Transverse colon (tissue), 4 donors: Measurements from ENCODE around the gene AFAP1L2. TPM values are rescaled to one million over a fixed set of nuclear protein-coding genes. Genes with fewer than 3 reads are reported as not detected.

Source experiments
- DNase-seq: peaks from one replicate; pipeline ENCODE4 v3.0.0-alpha.2; 2019
- H3K27ac ChIP-seq, 4 donors: fragments of 200-600 bp; sonication (generic); 2 replicates each; pipeline ENCODE4 v1.5.1; 2016 to 2018; ENCODE audit warnings: inconsistent platforms in 4 of 4
- H3K27me3 ChIP-seq: fragments of 200-600 bp; sonication (generic); 2 replicates; pipeline ENCODE4 v1.5.1; 2017; ENCODE audit warnings: inconsistent platforms
- H3K36me3 ChIP-seq, 4 donors: fragments of 200-600 bp; sonication (generic); 2 replicates each; pipeline ENCODE4 v1.5.1; 2017 to 2019; ENCODE audit warnings: inconsistent platforms in 4 of 4
- H3K4me1 ChIP-seq, 4 donors: fragments of 200-600 bp; sonication (generic); 2 replicates each; pipeline ENCODE4 v1.5.1; 2017 to 2020; ENCODE audit warnings: inconsistent platforms in 4 of 4
- H3K4me3 ChIP-seq, 4 donors: fragments of 200-600 bp; sonication (generic); 1 replicate in 1 of 4; 2 replicates in 3 of 4; pipeline versions ENCODE4 v1.5.1 to v1.6.1; 2017 to 2019; ENCODE audit warnings: inconsistent platforms in 4 of 4
- H3K9me3 ChIP-seq, 2 donors: fragments of 200-600 bp; sonication (generic); 2 replicates each; pipeline ENCODE4 v1.5.1; 2017 to 2019; ENCODE audit warnings: inconsistent platforms in 2 of 2
- CTCF ChIP-seq, 5 experiments: fragments of 200-600 bp in 3 of 5; fragments of 450-650 bp in 2 of 5; sonication (generic) in 3 of 5; IDR thresholded peaks; 1 replicate in 2 of 5; 2 replicates in 3 of 5; pipeline ENCODE4 v1.5.1; 2016 to 2017; ENCODE audit warnings: antibody characterized with exemption in 5 of 5, inconsistent platforms in 3 of 5, mild to moderate bottlenecking in 2 of 5, moderate library complexity in 1 of 5
- EP300 ChIP-seq: sonication (generic); formaldehyde crosslinking; IDR thresholded peaks from one replicate; pipeline ENCODE4 v1.6.1; 2017; ENCODE audit warnings: antibody characterized with exemption, low read depth
- POLR2A ChIP-seq: fragments of 450-650 bp; IDR thresholded peaks from one replicate; pipeline ENCODE4 v1.6.1; 2016; ENCODE audit warnings: antibody characterized with exemption, mild to moderate bottlenecking, moderate library complexity
- POLR2AphosphoS5 ChIP-seq, 3 donors: sonication (generic); formaldehyde crosslinking; IDR thresholded peaks; one replicate each; pipeline ENCODE4 v1.6.1; 2016; ENCODE audit warnings: antibody characterized with exemption in 3 of 3
- WGBS, 2 donors: methylation state at CpG; one replicate each; pipeline ENCODE4 v1.1.5; 2018; ENCODE audit warnings: low coverage in 1 of 2; 5-methylcytosine and 5-hydroxymethylcytosine counted together
- in situ Hi-C, 4 donors: fragments of 200-750 bp; cut with MboI; loops; one replicate each; pipeline versions ENCODE4 v1.15.0 to v1.15.1; 2017; ENCODE audit warnings: low sequenced_read_pairs in 3 of 4, low pct_ligation_motif_present in 1 of 4, low pct_unique_long_range_greater_than_20kb in 1 of 4
- intact Hi-C: fragments of 100-400 bp; cut with DNase I; formaldehyde crosslinking; loops from one replicate; pipeline ENCODE4 v1.15.1; 2023; ENCODE audit warnings: low total_unique reads
- total RNA-seq, 4 donors: library from RNA; depleted of rRNA; stranded (reverse); fragments of >200 nt; gene quantifications; one replicate each; pipeline ENCODE4 v1.1.0, GENCODE V29; 2016

Gene AFAP1L2
- total RNA-seq, 4 donors from 2014 or later, result 12.2 to 42.6 (median 13.2) TPM

- intact Hi-C loops, result no loop called here
- Histone ChIP-seq H3K4me3 (no peak overlapping the region), H3K4me1 (peaks cover 0 to 23% (median 8%) of the 10 kb centered on the region in 4 donors), H3K27me3 (no peaks in the 10 kb centered on the region), H3K27ac (peak overlapping the region; percentile 27 to 59 (median 43)), H3K36me3 (no peaks in the 10 kb centered on the region), H3K9me3 (no peaks in the 10 kb centered on the region)
- DNase-seq, result no peak
- WGBS, 2 donors, result 42 to 64% methylated on average over 4 to 6 of the region's 6 CpGs
- no peak for TF ChIP-seq EP300
- TF ChIP-seq POLR2A, result no peak
- TF ChIP-seq POLR2AphosphoS5 (IDR thresholded peaks at IDR 0.05), result no peak
- in situ Hi-C loops, result no loop called here
Observed at GRCh38 chr10:114367351-114368056, 36.8 kb downstream of the AFAP1L2 start.

- in situ Hi-C loops, result no loop called here
- WGBS, 2 donors, result 89% methylated on average over 4 of the region's 4 CpGs; no CpG with 5 or more reads in 1 of the 2 donors
- H3K27ac ChIP-seq, result no peak overlapping the region
Observed at GRCh38 chr10:114364726-114365125, 39.6 kb downstream of the AFAP1L2 start.

GRCh38 chr10:114363745-114364454 lies 40.4 kb downstream of the AFAP1L2 start:
- H3K4me3 ChIP-seq, result no peak overlapping the region
- TF ChIP-seq EP300 (no peak), CTCF (IDR thresholded peaks at IDR 0.05) (no peak), POLR2A (no peak), POLR2AphosphoS5 (IDR thresholded peaks at IDR 0.05) (no peak)
- 89% methylated on average over 4 of the region's 4 CpGs; no CpG with 5 or more reads in 1 of the 2 donors for WGBS, 2 donors
- H3K27me3 ChIP-seq, result no peaks in the 10 kb centered on the region
- H3K36me3 ChIP-seq, result no peaks in the 10 kb centered on the region
- in situ Hi-C loops, result no loop called here
- no peak overlapping the region for H3K27ac ChIP-seq
- DNase-seq, result no peak
- intact Hi-C loops, result no loop called here
- no peaks in the 10 kb centered on the region for H3K9me3 ChIP-seq
- H3K4me1 ChIP-seq, result peaks cover 0 to 15% (median 3%) of the 10 kb centered on the region in 4 donors

More at GRCh38 chr10:114364726-114365125, 39.6 kb downstream of the AFAP1L2 start:
- Histone ChIP-seq H3K36me3 (no peaks in the 10 kb centered on the region), H3K4me3 (no peak overlapping the region), H3K27me3 (no peaks in the 10 kb centered on the region), H3K9me3 (no peaks in the 10 kb centered on the region), H3K4me1 (peaks cover 0 to 15% (median 3%) of the 10 kb centered on the region in 4 donors)
- intact Hi-C loops, result no loop called here
- DNase-seq, result no peak
- TF ChIP-seq POLR2AphosphoS5 (IDR thresholded peaks at IDR 0.05) (no peak), POLR2A (no peak), EP300 (no peak), CTCF (IDR thresholded peaks at IDR 0.05) (no peak)

GRCh38 chr10:114362826-114363355 lies 41.4 kb downstream of the AFAP1L2 start:
- DNase-seq, result no peak
- in situ Hi-C loops, result no loop called here
- Histone ChIP-seq H3K27me3 (no peaks in the 10 kb centered on the region), H3K4me3 (no peak overlapping the region), H3K4me1 (peaks cover 0 to 13% (median 2%) of the 10 kb centered on the region in 4 donors), H3K27ac (no peak overlapping the region), H3K9me3 (no peaks in the 10 kb centered on the region), H3K36me3 (no peaks in the 10 kb centered on the region)
- 89% methylated on average over 16 of the region's 16 CpGs; no CpG with 5 or more reads in 1 of the 2 donors for WGBS, 2 donors
- intact Hi-C loops, result no loop called here
- no peak for TF ChIP-seq POLR2AphosphoS5 (IDR thresholded peaks at IDR 0.05)
- TF ChIP-seq CTCF (IDR thresholded peaks at IDR 0.05), result no peak
- TF ChIP-seq EP300, result no peak
- no peak for TF ChIP-seq POLR2A
